ENCODE results near the gene AKAP3.

The AKAP3 gene

DNA sequence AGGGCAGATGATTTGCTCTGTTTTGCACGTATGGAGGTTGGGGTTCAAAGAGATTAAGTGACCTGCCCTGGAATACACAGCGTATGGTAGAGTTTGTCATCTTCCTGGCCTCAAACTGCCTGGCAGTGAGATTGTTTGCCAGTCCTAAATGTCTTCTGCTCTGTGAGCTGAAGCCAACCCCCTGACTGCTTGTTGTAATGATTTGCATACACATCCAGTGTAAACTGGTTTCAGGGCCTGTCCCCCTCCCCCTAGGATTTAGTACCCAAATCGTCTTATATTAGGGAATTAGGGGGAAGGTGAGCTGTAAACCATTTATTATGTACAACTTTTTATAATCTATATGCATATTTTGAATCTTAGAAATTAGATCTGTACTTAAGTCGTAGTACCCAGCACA lies 38.4 kb downstream of the AKAP3 start:
- ChIA-PET POLR2A (no interaction called here), CTCF (interaction anchor here (1.0 to 1.4 kb wide), 3 partner anchors 11 to 13 kb away, joined by 3 to 4 read pairs (median 3); no protein-coding TSS in a partner anchor)
- DNase-seq (ENCODE audit: extremely low spot score) = no peak
- TF ChIP-seq, protein P1, sequence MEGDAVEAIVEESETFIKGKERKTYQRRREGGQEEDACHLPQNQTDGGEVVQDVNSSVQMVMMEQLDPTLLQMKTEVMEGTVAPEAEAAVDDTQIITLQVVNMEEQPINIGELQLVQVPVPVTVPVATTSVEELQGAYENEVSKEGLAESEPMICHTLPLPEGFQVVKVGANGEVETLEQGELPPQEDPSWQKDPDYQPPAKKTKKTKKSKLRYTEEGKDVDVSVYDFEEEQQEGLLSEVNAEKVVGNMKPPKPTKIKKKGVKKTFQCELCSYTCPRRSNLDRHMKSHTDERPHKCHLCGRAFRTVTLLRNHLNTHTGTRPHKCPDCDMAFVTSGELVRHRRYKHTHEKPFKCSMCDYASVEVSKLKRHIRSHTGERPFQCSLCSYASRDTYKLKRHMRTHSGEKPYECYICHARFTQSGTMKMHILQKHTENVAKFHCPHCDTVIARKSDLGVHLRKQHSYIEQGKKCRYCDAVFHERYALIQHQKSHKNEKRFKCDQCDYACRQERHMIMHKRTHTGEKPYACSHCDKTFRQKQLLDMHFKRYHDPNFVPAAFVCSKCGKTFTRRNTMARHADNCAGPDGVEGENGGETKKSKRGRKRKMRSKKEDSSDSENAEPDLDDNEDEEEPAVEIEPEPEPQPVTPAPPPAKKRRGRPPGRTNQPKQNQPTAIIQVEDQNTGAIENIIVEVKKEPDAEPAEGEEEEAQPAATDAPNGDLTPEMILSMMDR (IDR thresholded peaks at IDR 0.05; ENCODE audit: control extremely low read depth, extremely low read depth, low read depth, missing control alignments) = no peak

DNA sequence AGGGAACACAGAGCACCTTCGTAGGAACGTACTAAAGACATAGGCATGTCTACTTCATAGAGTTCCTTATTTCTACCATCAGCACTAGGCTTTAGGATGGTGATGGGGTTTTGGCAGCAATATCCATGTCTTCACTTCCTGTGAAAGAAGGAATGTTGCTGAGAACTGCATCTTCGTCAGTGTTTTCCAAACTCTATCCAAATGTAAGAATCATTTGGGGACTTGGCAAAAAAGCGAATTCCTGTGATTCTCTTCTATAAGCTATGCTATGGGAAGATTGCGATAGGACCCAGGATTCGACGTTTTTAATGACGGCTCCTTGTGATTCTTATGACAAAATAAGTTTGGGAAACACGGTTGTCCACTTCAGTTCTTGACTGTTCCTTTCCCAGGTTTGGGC lies 39.8 kb downstream of the AKAP3 start:
- no peak for DNase-seq (ENCODE audit: extremely low spot score)
- ChIA-PET POLR2A (no interaction called here), CTCF (no interaction called here)
- TF ChIP-seq, protein P1 (IDR thresholded peaks at IDR 0.05; ENCODE audit: control extremely low read depth, extremely low read depth, low read depth, missing control alignments) = no peak

DNA sequence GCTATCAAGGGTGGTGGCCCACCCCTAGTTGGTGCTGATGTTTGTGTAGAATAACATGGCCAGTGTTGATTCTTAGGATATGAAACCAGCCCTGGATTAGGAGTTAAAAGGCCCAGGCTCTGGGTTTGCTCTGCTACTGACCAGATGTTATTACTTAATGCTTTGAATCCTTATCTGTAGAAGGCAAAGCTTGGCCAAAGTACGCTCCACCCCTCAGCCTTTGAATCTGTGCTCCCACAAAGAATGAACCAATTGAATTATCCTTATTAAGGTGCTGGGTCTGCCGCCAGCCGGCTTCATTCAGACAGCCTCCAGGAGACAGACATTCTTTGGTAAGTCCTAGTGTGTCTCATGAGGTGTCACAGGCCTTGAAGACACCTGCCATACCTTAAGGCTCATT lies 41.8 kb downstream of the AKAP3 start:
- TF ChIP-seq, protein P1 (IDR thresholded peaks at IDR 0.05; ENCODE audit: control extremely low read depth, extremely low read depth, low read depth, missing control alignments) = no peak
- POLR2A ChIA-PET = no interaction called here
- CTCF ChIA-PET = no interaction called here
- no peak for DNase-seq (ENCODE audit: extremely low spot score)

DNA sequence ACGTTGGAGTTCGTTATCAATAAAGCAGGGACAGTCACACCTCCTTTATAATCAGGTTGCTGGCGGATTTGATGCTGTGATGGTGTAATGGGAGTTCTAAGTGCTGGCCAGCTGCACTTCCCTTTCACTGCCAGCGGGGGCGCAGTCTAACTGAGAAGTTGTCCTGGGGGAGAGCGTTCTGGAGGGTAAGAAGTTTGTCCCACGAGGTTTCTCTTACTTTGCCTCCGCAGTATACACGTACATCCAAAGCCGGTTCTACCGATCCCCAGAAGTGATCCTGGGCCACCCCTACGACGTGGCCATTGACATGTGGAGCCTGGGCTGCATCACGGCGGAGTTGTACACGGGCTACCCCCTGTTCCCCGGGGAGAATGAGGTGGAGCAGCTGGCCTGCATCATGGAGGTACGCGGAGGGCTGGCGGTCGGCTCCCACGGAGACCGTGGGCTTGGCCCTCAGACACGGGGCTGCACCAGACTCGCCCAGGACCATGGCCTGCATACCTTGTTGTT lies 44.1 kb downstream of the AKAP3 start:
- peak; percentile 86 for DNase-seq (ENCODE audit: extremely low spot score)
- CTCF ChIA-PET = interaction anchor here (0.6 to 5.4 kb wide), 26 partner anchors 13 to 670 kb away, joined by 3 to 96 read pairs (median 4); partner anchors contain the start of genes AKAP3 and NDUFA9
- TF ChIP-seq, protein P1 (IDR thresholded peaks at IDR 0.05; ENCODE audit: control extremely low read depth, extremely low read depth, low read depth, missing control alignments) = peak; percentile 97
- POLR2A ChIA-PET = no interaction called here

DNA sequence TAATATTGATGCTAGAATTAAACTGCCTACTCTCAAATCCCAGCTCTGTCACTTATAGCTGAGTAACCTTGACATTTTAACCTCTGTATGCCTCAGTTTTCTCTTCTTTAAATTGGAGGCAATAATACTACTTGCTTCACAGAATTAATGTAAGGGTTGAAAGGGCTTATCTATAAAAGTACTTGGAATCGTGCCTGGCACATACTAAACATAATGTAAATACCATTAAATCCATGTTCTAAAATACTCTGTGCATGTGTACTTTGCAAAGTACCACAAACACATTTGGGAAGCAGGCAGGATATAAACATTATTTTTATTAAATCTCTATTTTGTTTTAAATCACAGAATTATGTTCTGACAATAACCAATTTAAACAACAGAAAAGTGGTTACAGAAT lies 44.9 kb downstream of the AKAP3 start:
- POLR2A ChIA-PET = no interaction called here
- DNase-seq (ENCODE audit: extremely low spot score) = no peak
- TF ChIP-seq, protein P1 (IDR thresholded peaks at IDR 0.05; ENCODE audit: control extremely low read depth, extremely low read depth, low read depth, missing control alignments) = no peak
- CTCF ChIA-PET = interaction anchor here (0.6 to 5.4 kb wide), 23 partner anchors 12 to 670 kb away, joined by 3 to 96 read pairs (median 4); partner anchors contain the start of genes AKAP3 and NDUFA9

DNA sequence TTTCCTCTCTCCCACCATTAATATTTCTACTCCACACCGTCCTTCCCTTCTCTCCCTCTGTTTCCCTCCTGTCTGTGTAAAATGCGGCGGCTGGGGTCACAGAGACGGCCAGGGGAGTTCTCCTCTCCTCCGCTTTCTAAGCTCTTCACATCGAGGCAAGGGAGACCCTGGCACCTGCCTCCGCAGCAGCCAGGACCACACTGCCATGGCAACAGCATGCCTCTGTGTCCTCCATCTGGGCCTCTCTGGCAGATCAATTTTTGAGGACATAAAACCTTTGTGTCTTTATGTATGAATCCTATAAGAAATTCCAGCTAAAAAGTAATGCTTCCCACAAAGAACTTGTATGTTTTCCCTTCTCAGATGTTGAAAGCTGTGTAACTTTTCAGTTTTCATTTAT lies 45.4 kb downstream of the AKAP3 start:
- no peak for DNase-seq (ENCODE audit: extremely low spot score)
- ChIA-PET POLR2A (no interaction called here), CTCF (interaction anchor here (0.9 to 5.4 kb wide), 7 partner anchors 11 to 49 kb away, joined by 3 to 96 read pairs (median 4); partner anchors contain the start of genes AKAP3 and NDUFA9)
- TF ChIP-seq, protein P1 (IDR thresholded peaks at IDR 0.05; ENCODE audit: control extremely low read depth, extremely low read depth, low read depth, missing control alignments) = no peak
